ENCODE results near the gene EGR4.

DNA sequence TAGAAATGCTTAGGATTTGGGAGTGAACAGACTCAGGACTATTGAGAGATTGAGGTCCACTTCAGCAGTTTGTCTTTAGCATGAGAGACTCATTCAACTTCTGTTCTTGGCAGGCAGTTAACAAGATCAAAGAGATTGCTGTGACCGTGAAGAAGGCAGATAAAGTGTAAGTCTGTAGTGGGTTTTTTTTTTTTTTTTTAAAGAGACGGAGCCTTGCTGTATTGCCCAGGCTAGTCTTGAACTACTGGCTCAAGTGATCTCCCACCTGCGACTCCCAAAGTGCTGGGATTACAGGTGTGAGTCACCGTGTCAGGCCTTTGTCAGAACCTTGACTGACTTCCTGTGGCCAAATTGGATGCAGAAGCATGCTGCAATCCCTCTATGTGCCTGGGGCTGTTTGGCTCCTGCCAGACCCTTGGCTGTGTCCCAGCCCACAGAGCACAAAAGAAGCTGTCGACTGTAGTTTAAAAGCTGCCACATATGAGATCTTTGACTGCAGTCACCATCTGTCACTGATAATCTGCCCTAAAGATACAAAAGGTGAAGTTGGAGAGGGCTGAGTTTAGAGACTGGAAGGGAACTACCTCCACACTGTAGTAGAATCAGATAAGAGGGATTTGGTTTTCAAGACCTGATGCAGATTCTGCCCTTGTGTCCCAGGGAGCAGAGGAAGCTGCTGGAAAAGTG, 49.3 kb downstream of the EGR4 start:
- TF ChIP-seq, protein P1, sequence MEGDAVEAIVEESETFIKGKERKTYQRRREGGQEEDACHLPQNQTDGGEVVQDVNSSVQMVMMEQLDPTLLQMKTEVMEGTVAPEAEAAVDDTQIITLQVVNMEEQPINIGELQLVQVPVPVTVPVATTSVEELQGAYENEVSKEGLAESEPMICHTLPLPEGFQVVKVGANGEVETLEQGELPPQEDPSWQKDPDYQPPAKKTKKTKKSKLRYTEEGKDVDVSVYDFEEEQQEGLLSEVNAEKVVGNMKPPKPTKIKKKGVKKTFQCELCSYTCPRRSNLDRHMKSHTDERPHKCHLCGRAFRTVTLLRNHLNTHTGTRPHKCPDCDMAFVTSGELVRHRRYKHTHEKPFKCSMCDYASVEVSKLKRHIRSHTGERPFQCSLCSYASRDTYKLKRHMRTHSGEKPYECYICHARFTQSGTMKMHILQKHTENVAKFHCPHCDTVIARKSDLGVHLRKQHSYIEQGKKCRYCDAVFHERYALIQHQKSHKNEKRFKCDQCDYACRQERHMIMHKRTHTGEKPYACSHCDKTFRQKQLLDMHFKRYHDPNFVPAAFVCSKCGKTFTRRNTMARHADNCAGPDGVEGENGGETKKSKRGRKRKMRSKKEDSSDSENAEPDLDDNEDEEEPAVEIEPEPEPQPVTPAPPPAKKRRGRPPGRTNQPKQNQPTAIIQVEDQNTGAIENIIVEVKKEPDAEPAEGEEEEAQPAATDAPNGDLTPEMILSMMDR (conservative IDR thresholded peaks at IDR 0.05; ENCODE audit: low read depth, low read length) = no peak
- TF ChIP-seq RAD21 (IDR thresholded peaks at IDR 0.05; ENCODE audit: low read length) (no peak), FOS (IDR thresholded peaks at IDR 0.05; ENCODE audit: low read depth, low read length) (no peak), MAZ (IDR thresholded peaks at IDR 0.05; ENCODE audit: borderline replicate concordance, low read depth, low read length) (no peak), CHD1 (IDR thresholded peaks at IDR 0.05; ENCODE audit: low read depth, low read length) (no peak), POLR2A (IDR thresholded peaks at IDR 0.05; ENCODE audit: low read depth, low read length) (no peak), NFE2L2 (IDR thresholded peaks at IDR 0.05; ENCODE audit: low read depth, low read length) (no peak), RCOR1 (IDR thresholded peaks at IDR 0.05; ENCODE audit: insufficient replicate concordance, low read length) (no peak)
- TF ChIP-seq, protein P2, sequence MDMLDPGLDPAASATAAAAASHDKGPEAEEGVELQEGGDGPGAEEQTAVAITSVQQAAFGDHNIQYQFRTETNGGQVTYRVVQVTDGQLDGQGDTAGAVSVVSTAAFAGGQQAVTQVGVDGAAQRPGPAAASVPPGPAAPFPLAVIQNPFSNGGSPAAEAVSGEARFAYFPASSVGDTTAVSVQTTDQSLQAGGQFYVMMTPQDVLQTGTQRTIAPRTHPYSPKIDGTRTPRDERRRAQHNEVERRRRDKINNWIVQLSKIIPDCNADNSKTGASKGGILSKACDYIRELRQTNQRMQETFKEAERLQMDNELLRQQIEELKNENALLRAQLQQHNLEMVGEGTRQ (IDR thresholded peaks at IDR 0.05; ENCODE audit: low read depth, low read length) = no peak

Data from IMR-90 (cell line).